Measurements from ENCODE around the gene KCTD13. TPM values are rescaled to one million over a fixed set of nuclear protein-coding genes. Genes with fewer than 3 reads are reported as not detected.
"Not testable (repeated sequence)": the region's sequence is repeated elsewhere in the genome, so short reads cannot be mapped to it uniquely, and the experiment has no call there.

Gene KCTD13
- total and polyA plus RNA-seq, 7 experiments from 2014 or later, result 8.7 to 81.1 (median 43.3) TPM

DNA sequence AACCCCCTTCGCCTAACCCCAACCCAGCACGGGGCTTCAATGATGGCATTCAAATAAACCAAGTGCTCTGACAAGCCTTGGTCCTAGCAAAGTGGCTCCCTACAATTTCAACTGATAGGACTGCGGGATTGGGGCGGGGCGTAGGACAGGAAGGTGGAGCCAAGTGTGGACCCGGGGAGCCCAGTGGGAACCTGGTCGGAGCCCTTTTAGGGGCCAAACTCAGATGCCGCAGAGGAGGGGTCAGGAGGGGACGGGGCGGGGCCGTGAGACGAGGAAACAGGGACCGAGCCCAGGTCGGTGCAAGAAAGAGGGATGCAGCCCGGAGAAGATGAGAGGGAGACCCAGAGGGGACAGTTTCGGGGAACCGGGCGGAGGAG lies 49.8 kb downstream of the KCTD13 start:
- no peak overlapping the region for H3K27ac ChIP-seq (ENCODE audit: low read depth, low read length)
- no peak overlapping the region for H3K27ac Mint-ChIP-seq
- H3K4me1 ChIP-seq (ENCODE audit: control insufficient read depth in 2 of 2, insufficient read depth in 2 of 2, low read length in 2 of 2), result peaks cover 0 to 11% of the 10 kb centered on the region in 2 donors
- H3K27me3 Mint-ChIP-seq, result peaks cover 9 to 40% (median 24%) of the 10 kb centered on the region in 5 donors
- intact Hi-C loops (cut with micrococcal nuclease), result no loop called here
- peaks cover 0 to 5% (median 0%) of the 10 kb centered on the region in 11 donors for H3K9me3 Mint-ChIP-seq
- peak overlapping the region; percentile 60 for H3K4me3 ChIP-seq (ENCODE audit: low read length)
- CTCF ChIA-PET, result no interaction called here
- H3K36me3 ChIP-seq (ENCODE audit: control insufficient read depth in 2 of 3, insufficient read depth in 3 of 3, low read length in 3 of 3), result no peaks in the 10 kb centered on the region
- DNase-seq, result no peak
- ATAC-seq, result no peak
- H3K4me1 Mint-ChIP-seq, result peaks cover 6 to 20% (median 17%) of the 10 kb centered on the region in 7 donors
- H3K27me3 ChIP-seq (ENCODE audit: control insufficient read depth in 2 of 2, insufficient read depth in 2 of 2, low read length in 2 of 2), result no peaks in the 10 kb centered on the region
- peaks cover 0 to 4% (median 0%) of the 10 kb centered on the region in 5 donors for H3K36me3 Mint-ChIP-seq
- H3K4me3 Mint-ChIP-seq, result peak overlapping the region; percentile 37 to 82 (median 76)
- POLR2A ChIA-PET, result interaction anchor here (0.6 to 0.7 kb wide), 2 partner anchors 97 to 130 kb away, joined by 3 to 4 read pairs; no protein-coding TSS in a partner anchor
- H3K9me3 ChIP-seq (ENCODE audit: control insufficient read depth in 2 of 3, low read length in 3 of 3), result no peaks in the 10 kb centered on the region

DNA sequence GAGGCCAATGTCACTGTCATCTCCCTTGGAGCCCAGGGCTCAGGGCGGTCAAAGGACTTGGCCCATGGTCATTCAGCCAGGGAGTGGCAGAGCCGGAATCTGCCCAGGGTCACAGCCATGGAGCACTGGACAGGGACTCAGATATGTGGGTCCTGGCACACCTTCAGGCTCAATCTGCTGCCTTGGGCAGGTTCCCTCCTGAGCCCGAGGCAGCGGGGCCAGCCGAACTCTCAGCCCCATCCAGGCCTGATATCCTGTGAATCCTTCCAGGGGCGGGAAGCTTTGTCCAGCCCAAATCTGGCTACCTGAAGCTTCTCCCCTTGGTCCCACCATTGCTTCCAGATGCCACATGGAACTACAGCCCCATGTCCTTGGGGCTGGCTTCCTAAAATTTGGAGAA lies 50.8 kb downstream of the KCTD13 start:
- peaks cover 0 to 5% (median 0%) of the 10 kb centered on the region in 11 donors for H3K9me3 Mint-ChIP-seq
- ATAC-seq, result no peak
- H3K9me3 ChIP-seq (ENCODE audit: control insufficient read depth in 2 of 3, low read length in 3 of 3), result no peaks in the 10 kb centered on the region
- no peak overlapping the region for H3K27ac Mint-ChIP-seq
- peaks cover 9 to 35% (median 24%) of the 10 kb centered on the region in 5 donors for H3K27me3 Mint-ChIP-seq
- peaks cover 6 to 20% (median 17%) of the 10 kb centered on the region in 7 donors for H3K4me1 Mint-ChIP-seq
- ChIA-PET CTCF (no interaction called here), POLR2A (interaction anchor here (0.6 kb wide), 1 partner anchor 51 kb away, joined by 5 read pairs; no protein-coding TSS in a partner anchor)
- peaks cover 0 to 4% (median 0%) of the 10 kb centered on the region in 5 donors for H3K36me3 Mint-ChIP-seq
- no peak overlapping the region for H3K4me3 Mint-ChIP-seq
- H3K4me3 ChIP-seq (ENCODE audit: low read length), result no peak overlapping the region
- no peaks in the 10 kb centered on the region for H3K36me3 ChIP-seq (ENCODE audit: control insufficient read depth in 2 of 3, insufficient read depth in 3 of 3, low read length in 3 of 3)
- no peaks in the 10 kb centered on the region for H3K27me3 ChIP-seq (ENCODE audit: control insufficient read depth in 2 of 2, insufficient read depth in 2 of 2, low read length in 2 of 2)
- DNase-seq, result no peak
- H3K4me1 ChIP-seq (ENCODE audit: control insufficient read depth in 2 of 2, insufficient read depth in 2 of 2, low read length in 2 of 2), result peaks cover 0 to 11% of the 10 kb centered on the region in 2 donors
- intact Hi-C loops (cut with micrococcal nuclease), result no loop called here
- no peak overlapping the region for H3K27ac ChIP-seq (ENCODE audit: low read depth, low read length)

DNA sequence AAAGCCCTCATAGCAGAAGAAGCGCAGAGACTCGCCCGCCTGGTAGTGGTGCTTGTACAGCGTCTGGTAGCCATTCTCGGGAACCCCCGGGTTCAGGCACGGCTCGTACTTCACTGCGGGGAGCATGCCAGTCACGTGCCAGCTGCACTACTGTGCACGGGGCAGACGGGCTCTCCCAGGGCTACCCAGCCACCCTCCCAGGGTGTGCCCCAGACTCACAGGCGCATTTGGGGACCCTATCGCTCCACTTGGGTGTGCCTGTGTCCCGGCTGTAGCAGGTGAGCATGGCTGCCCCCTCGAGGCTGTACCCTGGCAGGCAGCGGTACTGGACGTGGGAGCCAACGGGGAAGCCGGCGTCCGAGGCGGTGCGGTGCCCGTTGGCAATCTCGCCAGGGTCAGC lies 52.7 kb downstream of the KCTD13 start:
- Histone ChIP-seq H3K27me3 (ENCODE audit: control insufficient read depth in 2 of 2, insufficient read depth in 2 of 2, low read length in 2 of 2) (no peaks in the 10 kb centered on the region), H3K36me3 (ENCODE audit: control insufficient read depth in 2 of 3, insufficient read depth in 3 of 3, low read length in 3 of 3) (no peaks in the 10 kb centered on the region), H3K9me3 (ENCODE audit: control insufficient read depth in 2 of 3, low read length in 3 of 3) (no peaks in the 10 kb centered on the region), H3K4me1 (ENCODE audit: control insufficient read depth in 2 of 2, insufficient read depth in 2 of 2, low read length in 2 of 2) (peaks cover 0 to 11% of the 10 kb centered on the region in 2 donors), H3K27ac (ENCODE audit: low read depth, low read length) (no peak overlapping the region), H3K4me3 (ENCODE audit: low read length) (no peak overlapping the region)
- Mint-ChIP-seq H3K27ac (no peak overlapping the region), H3K27me3 (peaks cover 9 to 30% (median 14%) of the 10 kb centered on the region in 5 donors), H3K4me3 (no peak overlapping the region), H3K9me3 (peaks cover 0 to 5% (median 0%) of the 10 kb centered on the region in 11 donors), H3K36me3 (peaks cover 0 to 4% (median 0%) of the 10 kb centered on the region in 5 donors), H3K4me1 (peaks cover 6 to 20% (median 17%) of the 10 kb centered on the region in 7 donors)
- POLR2A ChIA-PET, result no interaction called here
- intact Hi-C loops (cut with micrococcal nuclease), result no loop called here
- no peak for DNase-seq
- CTCF ChIA-PET, result no interaction called here
- no peak for ATAC-seq

DNA sequence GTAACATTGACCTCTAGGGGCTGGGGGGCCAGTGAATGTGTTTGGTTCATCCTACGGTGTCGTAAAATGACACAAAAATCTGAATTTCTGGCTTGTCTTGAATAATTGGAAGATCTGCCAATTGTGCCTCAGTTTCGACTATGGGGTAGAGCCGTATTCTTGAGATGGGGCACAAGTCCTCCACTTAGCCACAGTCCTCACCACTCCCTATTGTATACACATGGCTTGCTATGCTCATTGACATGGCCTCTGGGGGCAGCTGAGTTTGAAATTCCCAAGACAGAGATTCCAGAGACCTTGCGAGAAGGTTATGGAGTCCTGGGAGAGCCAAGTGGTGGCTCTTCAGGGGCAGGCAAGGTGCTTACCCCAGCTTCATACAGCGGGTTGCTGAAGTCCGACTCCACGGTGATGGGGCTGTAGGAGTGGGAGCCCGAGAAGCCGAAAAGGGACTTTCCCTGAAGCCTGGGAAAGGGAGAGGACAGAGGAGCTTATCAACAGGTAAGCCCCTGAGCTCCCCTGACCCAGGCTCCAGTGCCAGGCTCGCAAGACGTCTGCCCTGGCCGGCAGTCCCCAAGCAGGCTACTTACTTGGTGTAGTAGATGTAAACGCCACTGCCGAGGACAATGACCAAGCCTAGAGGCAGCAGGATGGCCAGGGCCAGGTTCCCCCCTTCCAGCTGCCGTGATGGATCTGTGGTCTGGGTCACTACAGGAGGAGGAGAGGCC lies 54.0 kb downstream of the KCTD13 start:
- H3K36me3 ChIP-seq (ENCODE audit: control insufficient read depth in 2 of 3, insufficient read depth in 3 of 3, low read length in 3 of 3), result no peaks in the 10 kb centered on the region
- ATAC-seq (no peak), DNase-seq (no peak)
- H3K27me3 ChIP-seq (ENCODE audit: control insufficient read depth in 2 of 2, insufficient read depth in 2 of 2, low read length in 2 of 2), result no peaks in the 10 kb centered on the region
- intact Hi-C loops (cut with micrococcal nuclease), result no loop called here
- peaks cover 0 to 12% (median 7%) of the 10 kb centered on the region in 7 donors for H3K4me1 Mint-ChIP-seq
- H3K9me3 Mint-ChIP-seq, result no peaks in the 10 kb centered on the region
- ChIA-PET POLR2A (no interaction called here), CTCF (interaction anchor here (0.6 kb wide), 1 partner anchor 315 kb away, joined by 3 read pairs; no protein-coding TSS in a partner anchor)
- no peak overlapping the region for H3K27ac ChIP-seq (ENCODE audit: low read depth, low read length)
- H3K9me3 ChIP-seq (ENCODE audit: control insufficient read depth in 2 of 3, low read length in 3 of 3), result no peaks in the 10 kb centered on the region
- no peak overlapping the region for H3K4me3 Mint-ChIP-seq
- H3K27me3 Mint-ChIP-seq, result peaks cover 0 to 23% (median 6%) of the 10 kb centered on the region in 5 donors
- no peaks in the 10 kb centered on the region for H3K36me3 Mint-ChIP-seq
- H3K4me3 ChIP-seq (ENCODE audit: low read length), result no peak overlapping the region
- no peak overlapping the region for H3K27ac Mint-ChIP-seq
- H3K4me1 ChIP-seq (ENCODE audit: control insufficient read depth in 2 of 2, insufficient read depth in 2 of 2, low read length in 2 of 2), result peaks cover 0 to 3% of the 10 kb centered on the region in 2 donors

DNA sequence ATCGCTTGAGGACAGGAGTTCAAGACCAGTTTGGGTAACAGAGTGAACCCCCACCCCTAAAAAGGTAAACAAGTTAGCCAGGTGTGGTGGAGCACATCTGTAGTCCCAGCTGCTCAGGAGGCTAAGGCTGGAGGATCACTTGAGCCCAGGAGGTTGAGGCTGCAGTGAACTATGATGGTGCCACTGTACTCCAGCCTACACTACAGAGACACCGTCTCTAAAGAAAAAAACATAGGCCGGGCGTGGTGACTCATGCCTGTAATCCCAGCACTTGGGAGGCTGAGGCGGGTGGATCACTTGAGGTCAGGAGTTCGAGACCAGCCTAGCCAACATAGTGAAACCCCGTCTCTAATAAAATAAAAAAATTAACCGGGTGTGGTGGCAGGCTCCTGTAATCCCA lies 57.0 kb downstream of the KCTD13 start:
- H3K27ac ChIP-seq (ENCODE audit: low read depth, low read length); H3K4me3 ChIP-seq (ENCODE audit: low read length); H3K4me3 Mint-ChIP-seq; intact Hi-C loops (cut with micrococcal nuclease); ATAC-seq; H3K9me3 ChIP-seq (ENCODE audit: control insufficient read depth in 2 of 3, low read length in 3 of 3); POLR2A ChIA-PET; H3K9me3 Mint-ChIP-seq; H3K36me3 ChIP-seq (ENCODE audit: control insufficient read depth in 2 of 3, insufficient read depth in 3 of 3, low read length in 3 of 3); H3K36me3 Mint-ChIP-seq; H3K27ac Mint-ChIP-seq; H3K27me3 ChIP-seq (ENCODE audit: control insufficient read depth in 2 of 2, insufficient read depth in 2 of 2, low read length in 2 of 2); H3K4me1 Mint-ChIP-seq; CTCF ChIA-PET; H3K4me1 ChIP-seq (ENCODE audit: control insufficient read depth in 2 of 2, insufficient read depth in 2 of 2, low read length in 2 of 2); DNase-seq; H3K27me3 Mint-ChIP-seq: not testable (repeated sequence)

DNA sequence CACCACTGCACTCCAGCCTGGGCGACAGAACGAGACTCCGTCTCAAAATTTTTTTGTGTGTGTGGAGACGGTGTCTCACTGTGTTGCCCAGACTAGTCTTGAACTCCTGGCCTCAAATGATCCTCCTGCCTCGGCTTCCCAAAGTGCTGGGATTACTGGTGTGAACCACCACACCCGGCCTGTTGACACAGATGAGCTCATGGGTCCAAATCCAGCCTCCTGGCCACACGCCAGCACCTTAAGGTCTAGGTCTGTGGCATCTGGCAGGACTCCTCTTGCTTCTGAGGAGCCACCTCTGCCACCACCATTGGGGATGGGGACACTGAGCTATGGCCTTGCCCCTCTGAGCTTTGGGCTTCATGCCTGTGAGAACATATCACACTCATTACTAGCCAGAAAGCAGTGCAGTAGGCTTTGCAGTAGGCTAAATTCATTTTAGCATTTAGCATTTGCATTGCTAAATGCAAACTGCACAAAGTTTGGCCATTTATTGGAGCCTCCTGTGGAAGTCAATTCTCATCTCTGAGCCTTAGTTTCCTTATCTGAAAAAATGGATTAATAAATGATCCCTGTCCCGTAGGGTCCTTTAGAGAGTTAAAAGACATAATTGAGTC lies 57.5 kb downstream of the KCTD13 start:
- intact Hi-C loops (cut with micrococcal nuclease), result no loop called here

More for the DNA sequence above, 57.5 kb downstream of the KCTD13 start:
- H3K27me3 Mint-ChIP-seq, result peaks cover 0 to 3% (median 0%) of the 10 kb centered on the region in 5 donors
- no peaks in the 10 kb centered on the region for H3K27me3 ChIP-seq (ENCODE audit: control insufficient read depth in 2 of 2, insufficient read depth in 2 of 2, low read length in 2 of 2)
- DNase-seq, result no peak
- no peaks in the 10 kb centered on the region for H3K9me3 ChIP-seq (ENCODE audit: control insufficient read depth in 2 of 3, low read length in 3 of 3)
- no peaks in the 10 kb centered on the region for H3K36me3 ChIP-seq (ENCODE audit: control insufficient read depth in 2 of 3, insufficient read depth in 3 of 3, low read length in 3 of 3)
- H3K4me3 Mint-ChIP-seq, result no peak overlapping the region
- ChIA-PET CTCF (interaction anchor here (0.6 kb wide), 1 partner anchor 224 kb away, joined by 3 read pairs; no protein-coding TSS in a partner anchor), POLR2A (interaction anchor here (0.6 to 0.8 kb wide), 2 partner anchors 11 to 17 kb away, joined by 4 read pairs; no protein-coding TSS in a partner anchor)
- H3K4me1 ChIP-seq (ENCODE audit: control insufficient read depth in 2 of 2, insufficient read depth in 2 of 2, low read length in 2 of 2), result no peaks in the 10 kb centered on the region
- no peak for ATAC-seq
- H3K36me3 Mint-ChIP-seq, result no peaks in the 10 kb centered on the region
- H3K27ac ChIP-seq (ENCODE audit: low read depth, low read length), result no peak overlapping the region
- H3K4me1 Mint-ChIP-seq, result peaks cover 0 to 4% (median 2%) of the 10 kb centered on the region in 7 donors
- no peak overlapping the region for H3K27ac Mint-ChIP-seq
- H3K9me3 Mint-ChIP-seq, result no peaks in the 10 kb centered on the region
- no peak overlapping the region for H3K4me3 ChIP-seq (ENCODE audit: low read length)
